ENCODE data around the gene PREP.

DNA sequence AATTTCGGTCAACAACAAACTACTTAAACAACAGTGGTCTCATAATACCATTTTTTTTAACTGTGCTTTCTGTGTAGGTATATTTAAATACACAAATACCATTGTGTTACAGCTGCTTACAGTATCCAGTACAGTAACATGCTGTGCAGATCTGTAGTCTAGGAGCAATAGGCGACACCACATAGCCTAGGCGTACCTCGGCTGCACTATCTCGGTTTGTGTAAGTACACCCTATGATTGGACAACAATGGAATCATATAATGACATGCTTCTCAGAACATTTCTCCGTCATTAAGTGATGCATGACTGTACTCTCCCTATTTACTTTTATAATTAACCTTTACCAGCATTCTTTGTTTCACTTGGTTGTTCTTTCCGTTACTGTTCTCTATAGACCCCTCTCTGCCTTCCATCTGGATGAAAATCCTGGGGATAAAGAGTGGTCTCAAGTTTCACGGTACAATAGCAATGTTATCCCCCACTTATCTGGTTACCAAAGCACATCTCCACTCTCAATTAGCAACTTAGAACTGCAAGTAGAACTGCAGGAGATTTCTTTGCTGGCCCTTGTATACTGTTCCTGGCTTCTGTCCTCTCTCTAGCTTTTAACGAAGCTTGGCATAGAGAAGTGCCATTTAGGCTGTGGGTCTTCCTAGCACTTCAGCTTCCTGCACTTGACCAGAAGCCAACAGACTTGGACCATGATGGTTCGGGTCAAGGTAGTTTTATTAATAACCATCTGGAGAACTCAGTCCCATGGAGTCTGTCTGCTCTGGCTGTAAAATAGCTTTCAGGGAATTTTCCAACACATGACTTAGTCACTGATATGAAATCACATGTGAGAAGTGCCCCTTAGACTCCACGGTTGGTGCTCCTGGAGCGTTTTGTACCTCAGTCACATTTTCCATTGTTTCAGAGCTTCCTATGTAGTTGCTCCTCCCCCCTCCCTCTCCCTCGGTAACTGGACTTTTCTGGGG lies 142.7 kb downstream of the PREP start:
- TF ChIP-seq, protein P1, sequence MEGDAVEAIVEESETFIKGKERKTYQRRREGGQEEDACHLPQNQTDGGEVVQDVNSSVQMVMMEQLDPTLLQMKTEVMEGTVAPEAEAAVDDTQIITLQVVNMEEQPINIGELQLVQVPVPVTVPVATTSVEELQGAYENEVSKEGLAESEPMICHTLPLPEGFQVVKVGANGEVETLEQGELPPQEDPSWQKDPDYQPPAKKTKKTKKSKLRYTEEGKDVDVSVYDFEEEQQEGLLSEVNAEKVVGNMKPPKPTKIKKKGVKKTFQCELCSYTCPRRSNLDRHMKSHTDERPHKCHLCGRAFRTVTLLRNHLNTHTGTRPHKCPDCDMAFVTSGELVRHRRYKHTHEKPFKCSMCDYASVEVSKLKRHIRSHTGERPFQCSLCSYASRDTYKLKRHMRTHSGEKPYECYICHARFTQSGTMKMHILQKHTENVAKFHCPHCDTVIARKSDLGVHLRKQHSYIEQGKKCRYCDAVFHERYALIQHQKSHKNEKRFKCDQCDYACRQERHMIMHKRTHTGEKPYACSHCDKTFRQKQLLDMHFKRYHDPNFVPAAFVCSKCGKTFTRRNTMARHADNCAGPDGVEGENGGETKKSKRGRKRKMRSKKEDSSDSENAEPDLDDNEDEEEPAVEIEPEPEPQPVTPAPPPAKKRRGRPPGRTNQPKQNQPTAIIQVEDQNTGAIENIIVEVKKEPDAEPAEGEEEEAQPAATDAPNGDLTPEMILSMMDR (IDR thresholded peaks at IDR 0.05): no peak
- TF ChIP-seq POLR2A (IDR thresholded peaks at IDR 0.05): no peak
